Tibial nerve (tissue), 4 donors: ENCODE measurements around the gene EGLN2. TPM values are rescaled to one million over a fixed set of nuclear protein-coding genes. Genes with fewer than 3 reads are reported as not detected.
"Not testable (repeated sequence)": the region's sequence is repeated elsewhere in the genome, so short reads cannot be mapped to it uniquely, and the experiment has no call there.

ENCODE experiments used
- DNase-seq, 2 donors: peaks; one replicate each; pipeline ENCODE4 v3.0.0-alpha.2; 2019; ENCODE audit warnings: low spot score in 2 of 2
- H3K27ac ChIP-seq, 4 donors: fragments of 200-600 bp; sonication (generic) in 3 of 4; one replicate each; pipeline ENCODE4 v1.5.1; 2017 to 2019; ENCODE audit warnings: mild to moderate bottlenecking in 1 of 4
- H3K27me3 ChIP-seq, 2 donors: fragments of 200-600 bp; sonication (generic) in 1 of 2; one replicate each; pipeline versions ENCODE4 v1.5.1 to v1.6.0; 2017 to 2019
- H3K36me3 ChIP-seq, 3 donors: fragments of 200-600 bp; sonication (generic); one replicate each; pipeline ENCODE4 v1.5.1; 2018 to 2019
- H3K4me1 ChIP-seq, 4 donors: fragments of 200-600 bp; sonication (generic) in 3 of 4; one replicate each; pipeline ENCODE4 v1.5.1; 2017 to 2019
- H3K4me3 ChIP-seq, 4 donors: fragments of 200-600 bp; sonication (generic) in 3 of 4; one replicate each; pipeline ENCODE4 v1.5.1; 2017 to 2019; ENCODE audit warnings: mild to moderate bottlenecking in 1 of 4, moderate library complexity in 1 of 4
- H3K9me3 ChIP-seq, 4 donors: fragments of 200-600 bp; sonication (generic) in 3 of 4; one replicate each; pipeline ENCODE4 v1.5.1; 2017 to 2019
- EP300 ChIP-seq, 2 donors: sonication (generic); formaldehyde crosslinking; IDR thresholded peaks; one replicate each; pipeline ENCODE4 v1.6.1; 2017; ENCODE audit warnings: antibody characterized with exemption in 2 of 2, mild to moderate bottlenecking in 1 of 2
- POLR2A ChIP-seq, 2 donors: fragments of 450-650 bp; IDR thresholded peaks; one replicate each; pipeline ENCODE4 v1.6.1; 2017; ENCODE audit warnings: antibody characterized with exemption in 2 of 2, mild to moderate bottlenecking in 2 of 2, moderate library complexity in 2 of 2
- WGBS, 2 donors: methylation state at CpG; one replicate each; pipeline ENCODE4 v1.1.5; 2018; 5-methylcytosine and 5-hydroxymethylcytosine counted together
- total RNA-seq, 4 donors: library from RNA; depleted of rRNA; stranded (reverse); fragments of >200 nt; gene quantifications; one replicate each; pipeline ENCODE4 v1.1.0, GENCODE V29; 2016
- TF ChIP-seq, protein P1 (sequence below), 5 experiments: fragments of 200-600 bp in 3 of 5; fragments of 450-650 bp in 2 of 5; sonication (generic) in 3 of 5; IDR thresholded peaks; one replicate each; pipeline ENCODE4 v1.5.1; 2016 to 2019; ENCODE audit warnings: antibody characterized with exemption in 5 of 5, mild to moderate bottlenecking in 3 of 5, moderate library complexity in 2 of 5

EGLN2 gene
- total RNA-seq, 4 donors from 2014 or later = 93.5 to 134 (median 120) TPM

DNA sequence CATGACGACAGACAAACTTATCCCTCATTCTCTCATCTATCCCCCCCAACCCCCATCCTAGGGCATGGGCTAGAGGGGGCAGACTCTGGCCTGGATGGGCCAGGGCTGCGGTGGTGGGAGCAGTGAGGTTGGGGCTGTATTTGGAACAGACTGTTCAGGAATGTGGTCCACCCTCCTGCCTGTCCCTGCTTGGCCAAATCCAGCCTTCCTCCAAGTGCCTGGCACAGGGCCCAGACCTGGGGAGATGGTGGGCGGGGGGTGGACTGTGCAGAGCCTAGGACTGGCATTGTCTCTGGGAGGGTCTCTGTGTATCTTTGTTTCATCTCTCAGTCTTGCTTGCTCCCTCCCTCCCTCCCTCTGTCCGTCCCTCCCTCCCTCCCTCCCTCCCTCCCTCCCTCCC is 14.2 kb downstream of the EGLN2 start:
- WGBS, 2 donors = 17 to 22% methylated on average over 4 of the region's 4 CpGs

DNA sequence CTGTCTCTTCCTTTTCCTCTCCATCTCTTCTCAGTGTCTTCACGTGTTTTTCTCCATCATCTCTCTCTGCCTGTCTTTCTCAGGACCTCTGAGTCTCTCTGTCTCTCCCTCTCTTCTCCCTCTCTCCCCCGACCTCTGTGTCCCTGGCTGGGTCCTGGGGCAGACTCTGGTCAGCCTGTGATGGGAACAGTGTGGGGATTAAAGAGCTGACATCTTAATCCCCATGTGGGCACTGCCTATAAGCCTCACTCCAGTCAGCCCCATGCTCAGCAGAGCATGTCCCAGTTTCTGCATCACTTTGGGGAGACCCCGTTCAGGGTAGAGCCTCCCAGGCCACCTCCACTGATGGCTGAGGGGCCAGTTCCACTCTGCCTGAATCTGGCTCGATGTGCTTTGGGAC is 16.2 kb downstream of the EGLN2 start:
- Histone ChIP-seq H3K36me3 (no peaks in the 10 kb centered on the region), H3K27ac (peak overlapping the region in 1 of 4 donors; percentile 38), H3K9me3 (no peaks in the 10 kb centered on the region), H3K27me3 (no peaks in the 10 kb centered on the region), H3K4me1 (peaks cover 0 to 64% (median 36%) of the 10 kb centered on the region in 4 donors), H3K4me3 (no peak overlapping the region)
- TF ChIP-seq, protein P1, sequence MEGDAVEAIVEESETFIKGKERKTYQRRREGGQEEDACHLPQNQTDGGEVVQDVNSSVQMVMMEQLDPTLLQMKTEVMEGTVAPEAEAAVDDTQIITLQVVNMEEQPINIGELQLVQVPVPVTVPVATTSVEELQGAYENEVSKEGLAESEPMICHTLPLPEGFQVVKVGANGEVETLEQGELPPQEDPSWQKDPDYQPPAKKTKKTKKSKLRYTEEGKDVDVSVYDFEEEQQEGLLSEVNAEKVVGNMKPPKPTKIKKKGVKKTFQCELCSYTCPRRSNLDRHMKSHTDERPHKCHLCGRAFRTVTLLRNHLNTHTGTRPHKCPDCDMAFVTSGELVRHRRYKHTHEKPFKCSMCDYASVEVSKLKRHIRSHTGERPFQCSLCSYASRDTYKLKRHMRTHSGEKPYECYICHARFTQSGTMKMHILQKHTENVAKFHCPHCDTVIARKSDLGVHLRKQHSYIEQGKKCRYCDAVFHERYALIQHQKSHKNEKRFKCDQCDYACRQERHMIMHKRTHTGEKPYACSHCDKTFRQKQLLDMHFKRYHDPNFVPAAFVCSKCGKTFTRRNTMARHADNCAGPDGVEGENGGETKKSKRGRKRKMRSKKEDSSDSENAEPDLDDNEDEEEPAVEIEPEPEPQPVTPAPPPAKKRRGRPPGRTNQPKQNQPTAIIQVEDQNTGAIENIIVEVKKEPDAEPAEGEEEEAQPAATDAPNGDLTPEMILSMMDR (IDR thresholded peaks at IDR 0.05) = no peak
- no peak for TF ChIP-seq POLR2A (IDR thresholded peaks at IDR 0.05)
- no peak for TF ChIP-seq EP300 (IDR thresholded peaks at IDR 0.05)
- 62 to 77% methylated on average over 4 of the region's 4 CpGs for WGBS, 2 donors
- no peak for DNase-seq

More for the DNA sequence above, 14.2 kb downstream of the EGLN2 start:
- H3K4me3 ChIP-seq = no peak overlapping the region
- no peak for TF ChIP-seq EP300 (IDR thresholded peaks at IDR 0.05)
- TF ChIP-seq POLR2A (IDR thresholded peaks at IDR 0.05) = no peak
- TF ChIP-seq, protein P1 (IDR thresholded peaks at IDR 0.05) = no peak
- no peak for DNase-seq
- H3K4me1 ChIP-seq = peaks cover 0 to 64% (median 34%) of the 10 kb centered on the region in 4 donors
- H3K27me3 ChIP-seq = no peaks in the 10 kb centered on the region
- H3K9me3 ChIP-seq = no peaks in the 10 kb centered on the region
- H3K36me3 ChIP-seq = peaks cover 0 to 17% (median 4%) of the 10 kb centered on the region in 3 donors
- peak overlapping the region; percentile 2 to 89 (median 44) for H3K27ac ChIP-seq

DNA sequence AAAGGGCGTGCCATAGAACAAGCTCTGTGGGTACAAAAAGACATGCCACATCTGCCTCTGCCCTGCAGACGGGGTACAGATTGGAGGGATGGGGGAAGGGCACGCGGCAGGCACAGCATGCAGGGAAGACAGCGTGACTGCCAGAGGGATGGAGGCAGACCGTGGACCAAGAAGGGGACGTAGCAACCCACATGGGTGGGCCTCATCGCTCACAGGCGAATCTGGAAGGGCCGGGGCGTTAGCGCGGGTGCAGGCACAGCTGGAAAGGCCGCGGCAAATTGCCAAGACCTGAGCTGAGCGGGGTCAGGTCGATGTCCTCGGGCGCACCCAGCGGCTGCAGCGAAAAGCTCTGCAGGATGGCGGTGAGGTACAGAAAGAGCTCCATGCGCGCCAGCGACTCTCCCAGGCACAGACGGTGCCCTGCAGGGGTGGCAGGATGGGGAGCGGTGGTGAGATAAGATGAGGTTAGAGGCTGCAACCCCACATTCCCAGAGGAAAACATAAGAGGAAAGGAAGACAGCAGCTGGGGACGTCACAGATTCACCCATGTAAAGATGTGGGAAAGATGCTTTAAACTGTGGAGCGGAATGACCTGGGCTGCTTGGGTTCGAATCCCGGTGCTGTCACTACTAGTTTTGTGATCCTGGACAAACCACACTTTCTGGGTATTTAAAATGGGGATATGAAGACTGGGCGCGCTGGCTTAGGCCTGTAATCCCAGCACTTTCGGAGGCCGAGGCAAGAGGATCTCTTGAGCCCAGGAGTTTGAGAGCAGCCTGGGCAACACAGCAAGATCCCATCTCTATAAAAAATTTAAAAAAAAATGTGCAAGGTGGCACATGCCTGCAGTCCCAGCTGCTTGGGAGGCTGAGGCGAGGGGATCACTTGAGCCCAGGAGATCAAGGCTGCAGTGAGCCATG is 19.7 kb downstream of the EGLN2 start:
- H3K4me3 ChIP-seq = peak overlapping the region in 2 of 4 donors; percentile 15 to 40
- 31 to 36% methylated on average over 21 to 25 of the region's 36 CpGs for WGBS, 2 donors
- not testable (repeated sequence) for H3K36me3 ChIP-seq

DNA sequence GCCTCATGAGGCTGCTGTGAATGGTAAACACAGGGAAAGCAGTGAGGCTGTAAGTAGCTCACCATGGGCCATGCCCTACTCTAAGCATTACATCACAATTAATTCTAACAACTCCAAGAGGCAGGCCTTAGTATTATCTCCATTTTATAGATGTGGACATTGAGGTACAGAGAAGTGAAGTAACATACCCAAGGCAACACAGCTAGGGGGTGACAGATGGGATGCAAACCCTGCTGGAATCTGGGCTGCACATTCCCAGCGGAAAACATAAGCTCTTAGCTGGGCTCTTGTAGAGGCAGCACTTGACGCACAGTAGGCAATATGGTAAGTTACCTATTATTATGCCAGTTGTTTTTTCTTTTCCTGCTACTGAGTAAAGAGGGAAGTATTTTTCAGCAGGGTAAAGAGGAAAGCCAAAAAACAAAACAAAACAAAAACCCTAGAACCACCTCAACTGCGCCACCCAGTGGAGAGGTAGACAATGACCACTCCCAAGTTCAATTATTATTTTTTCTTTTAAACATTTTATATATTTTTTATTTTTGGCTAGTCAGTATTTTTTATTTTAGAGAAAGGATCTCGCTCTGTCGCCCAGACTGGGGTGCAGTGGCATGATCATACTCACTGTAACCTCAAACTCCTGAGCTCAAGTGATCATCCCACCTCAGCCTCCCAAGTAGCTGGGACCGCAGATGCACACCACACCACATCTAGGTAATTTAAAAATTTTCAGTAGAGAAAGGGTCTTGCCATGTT is 20.7 kb downstream of the EGLN2 start:
- WGBS, 2 donors = 41 to 48% methylated on average over 6 of the region's 6 CpGs
- Histone ChIP-seq H3K4me1 (peaks cover 0 to 48% (median 17%) of the 10 kb centered on the region in 4 donors), H3K27ac (peak overlapping the region in 3 of 4 donors; percentile 54 to 57 (median 56))
- TF ChIP-seq, protein P1 (IDR thresholded peaks at IDR 0.05) = peak; percentile 57 to 88 (median 79)
- H3K36me3 ChIP-seq, H3K27me3 ChIP-seq, H3K9me3 ChIP-seq, H3K4me3 ChIP-seq: not testable (repeated sequence)
- DNase-seq = peak in 1 of 2 donors; percentile 4

More for the DNA sequence above, 19.7 kb downstream of the EGLN2 start:
- TF ChIP-seq EP300 (IDR thresholded peaks at IDR 0.05) = peak in 1 of 2 donors; percentile 33
- TF ChIP-seq, protein P1 (IDR thresholded peaks at IDR 0.05) = peak; percentile 15 to 42 (median 22)
- not testable (repeated sequence) for H3K9me3 ChIP-seq, H3K27me3 ChIP-seq
- peaks cover 0 to 52% (median 15%) of the 10 kb centered on the region in 4 donors for H3K4me1 ChIP-seq
- peak overlapping the region in 2 of 4 donors; percentile 56 to 57 for H3K27ac ChIP-seq
- DNase-seq = peak in 1 of 2 donors; percentile 63
